ENCODE measurements around the gene AFF1. TPM values are rescaled to one million over a fixed set of nuclear protein-coding genes. Genes with fewer than 3 reads are reported as not detected.

The AFF1 gene
- total and polyA plus RNA-seq, 2 donors (not counting 1 experiment from before 2014, with no cell fraction given), result 15.5 to 21.1 TPM

GRCh38 chr4:87171944-87172343 lies 237.1 kb downstream of the AFF1 start:
- Histone ChIP-seq H3K4me1 (ENCODE audit: control insufficient read depth, extremely low read depth, insufficient read depth, low read length) (no peaks in the 10 kb centered on the region), H2AFZ (ENCODE audit: low read length) (no peak overlapping the region), H3K79me2 (ENCODE audit: control insufficient read depth, insufficient read depth, low read length) (no peaks in the 10 kb centered on the region), H3K9ac (ENCODE audit: insufficient read depth, low read length) (no peak overlapping the region), H3K27ac (ENCODE audit: insufficient read depth, low read length) (no peak overlapping the region), H3K27me3 (ENCODE audit: control insufficient read depth, insufficient read depth, low read length) (no peaks in the 10 kb centered on the region), H3K9me3 (ENCODE audit: control insufficient read depth, insufficient read depth, low read depth, low read length) (no peaks in the 10 kb centered on the region), H4K20me1 (ENCODE audit: control insufficient read depth, extremely low read depth, insufficient read depth, low read length) (no peaks in the 10 kb centered on the region), H3K36me3 (ENCODE audit: control insufficient read depth, insufficient read depth, low read length) (no peaks in the 10 kb centered on the region), H3K4me3 (replicated peaks in 1 of 4; ENCODE audit: control extremely low read depth in 1 of 4, insufficient read depth in 1 of 4, low read depth in 3 of 4, low read length in 4 of 4) (no peak overlapping the region), H3K4me2 (ENCODE audit: extremely low read depth, insufficient read depth, low read length) (no peak overlapping the region)
- no peak for TF ChIP-seq CTCF (conservative IDR thresholded peaks at IDR 0.05 in 1 of 2, IDR thresholded peaks at IDR 0.05 in 1 of 2; ENCODE audit: low read depth in 1 of 2, low read length in 2 of 2)
- no peak for TF ChIP-seq EZH2 (IDR thresholded peaks at IDR 0.05; ENCODE audit: low read length, missing control alignments)
- no peak for DNase-seq (ENCODE audit: low read depth in 2 of 2)

DNA sequence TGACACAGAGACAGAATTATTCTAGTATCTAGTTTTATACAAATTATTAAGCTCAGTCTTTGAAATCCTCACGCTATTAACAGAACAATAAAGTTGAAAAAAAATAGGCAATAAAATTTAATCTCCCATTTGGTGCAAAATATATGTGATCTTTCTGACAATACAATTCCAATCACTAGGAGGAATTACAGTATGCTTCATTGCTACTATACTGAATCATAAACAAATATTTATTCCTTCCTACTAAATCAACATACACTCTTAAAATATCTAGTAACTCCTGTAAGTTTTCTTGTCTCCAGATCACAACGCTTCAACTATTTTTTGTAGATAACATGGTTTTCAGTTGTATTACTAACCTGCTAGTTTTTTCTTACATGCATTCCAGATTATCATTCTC lies 239.9 kb downstream of the AFF1 start:
- no peaks in the 10 kb centered on the region for H3K79me2 ChIP-seq (ENCODE audit: control insufficient read depth, insufficient read depth, low read length)
- no peaks in the 10 kb centered on the region for H3K4me1 ChIP-seq (ENCODE audit: control insufficient read depth, extremely low read depth, insufficient read depth, low read length)
- H3K27ac ChIP-seq (ENCODE audit: insufficient read depth, low read length), result no peak overlapping the region
- H3K4me3 ChIP-seq (replicated peaks in 1 of 4; ENCODE audit: control extremely low read depth in 1 of 4, insufficient read depth in 1 of 4, low read depth in 3 of 4, low read length in 4 of 4), result no peak overlapping the region
- H3K9ac ChIP-seq (ENCODE audit: insufficient read depth, low read length), result no peak overlapping the region
- H4K20me1 ChIP-seq (ENCODE audit: control insufficient read depth, extremely low read depth, insufficient read depth, low read length), result no peaks in the 10 kb centered on the region
- no peaks in the 10 kb centered on the region for H3K9me3 ChIP-seq (ENCODE audit: control insufficient read depth, insufficient read depth, low read depth, low read length)
- no peak overlapping the region for H2AFZ ChIP-seq (ENCODE audit: low read length)
- no peaks in the 10 kb centered on the region for H3K27me3 ChIP-seq (ENCODE audit: control insufficient read depth, insufficient read depth, low read length)
- DNase-seq (ENCODE audit: low read depth in 2 of 2), result no peak
- H3K36me3 ChIP-seq (ENCODE audit: control insufficient read depth, insufficient read depth, low read length), result no peaks in the 10 kb centered on the region
- no peak overlapping the region for H3K4me2 ChIP-seq (ENCODE audit: extremely low read depth, insufficient read depth, low read length)
- TF ChIP-seq CTCF (conservative IDR thresholded peaks at IDR 0.05 in 1 of 2, IDR thresholded peaks at IDR 0.05 in 1 of 2; ENCODE audit: low read depth in 1 of 2, low read length in 2 of 2) (no peak), EZH2 (IDR thresholded peaks at IDR 0.05; ENCODE audit: low read length, missing control alignments) (no peak)

DNA sequence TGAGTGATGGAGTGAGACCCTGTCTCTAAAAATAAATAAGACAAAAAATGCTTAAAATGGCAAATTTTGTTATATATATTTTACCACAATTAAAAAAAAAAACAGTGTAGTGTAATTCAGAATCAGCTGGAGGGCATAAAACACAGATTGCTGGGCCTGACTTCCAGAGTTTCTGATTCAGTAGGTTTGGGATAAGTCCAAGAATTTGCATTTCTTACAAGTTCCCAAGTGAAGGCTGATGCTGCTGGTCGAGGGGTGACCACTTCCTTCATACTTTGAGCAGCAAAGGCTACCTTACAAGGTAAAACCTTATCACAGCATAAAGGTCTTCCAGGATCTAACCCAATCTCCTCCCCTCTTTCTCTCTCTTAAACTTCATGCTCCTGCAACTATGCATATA lies 244.9 kb downstream of the AFF1 start:
- no peaks in the 10 kb centered on the region for H3K4me1 ChIP-seq (ENCODE audit: control insufficient read depth, extremely low read depth, insufficient read depth, low read length)
- no peak overlapping the region for H3K4me2 ChIP-seq (ENCODE audit: extremely low read depth, insufficient read depth, low read length)
- no peak overlapping the region for H3K9ac ChIP-seq (ENCODE audit: insufficient read depth, low read length)
- no peaks in the 10 kb centered on the region for H3K36me3 ChIP-seq (ENCODE audit: control insufficient read depth, insufficient read depth, low read length)
- no peak overlapping the region for H3K27ac ChIP-seq (ENCODE audit: insufficient read depth, low read length)
- H4K20me1 ChIP-seq (ENCODE audit: control insufficient read depth, extremely low read depth, insufficient read depth, low read length), result no peaks in the 10 kb centered on the region
- peak; percentile 29 to 83 for DNase-seq (ENCODE audit: low read depth in 2 of 2)
- H2AFZ ChIP-seq (ENCODE audit: low read length), result no peak overlapping the region
- TF ChIP-seq CTCF (conservative IDR thresholded peaks at IDR 0.05 in 1 of 2, IDR thresholded peaks at IDR 0.05 in 1 of 2; ENCODE audit: low read depth in 1 of 2, low read length in 2 of 2) (no peak), EZH2 (IDR thresholded peaks at IDR 0.05; ENCODE audit: low read length, missing control alignments) (no peak)
- no peaks in the 10 kb centered on the region for H3K79me2 ChIP-seq (ENCODE audit: control insufficient read depth, insufficient read depth, low read length)
- H3K27me3 ChIP-seq (ENCODE audit: control insufficient read depth, insufficient read depth, low read length), result no peaks in the 10 kb centered on the region
- H3K4me3 ChIP-seq (replicated peaks in 1 of 4; ENCODE audit: control extremely low read depth in 1 of 4, insufficient read depth in 1 of 4, low read depth in 3 of 4, low read length in 4 of 4), result no peak overlapping the region
- H3K9me3 ChIP-seq (ENCODE audit: control insufficient read depth, insufficient read depth, low read depth, low read length), result no peaks in the 10 kb centered on the region
